HEK293 (cell line): ENCODE data around the gene ROBO1.

Experiments
- CTCF ChIA-PET: fragments of 350-600 bp; formaldehyde crosslinking; extraction: SDS; loops from one replicate; lab custom pipeline; 2021; ENCODE audit warnings: antibody characterized with exemption; lab: Yijun Ruan, JAX
- POLR2A ChIA-PET: fragments of 300-600 bp; formaldehyde crosslinking; extraction: SDS; loops from one replicate; lab custom pipeline; 2020; ENCODE audit warnings: antibody characterized with exemption, inconsistent platforms; lab: Yijun Ruan, JAX
- H3K27ac ChIP-seq: fragments of 200-500 bp; sonication (Bioruptor generic); 2 replicates; pipeline ENCODE4 v1.5.1; 2014; ENCODE audit warnings: low read depth, low read length, control low read depth, inconsistent platforms; ENCODE audit errors: extremely low read depth
- H3K36me3 ChIP-seq, 2 experiments: fragments of 200-500 bp in 1 of 2; sonication (Bioruptor generic) in 1 of 2; 1 replicate in 1 of 2; 2 replicates in 1 of 2; pipeline ENCODE4 v1.5.1; 2014 to 2017; ENCODE audit warnings: inconsistent platforms in 2 of 2, low read length in 2 of 2; ENCODE audit not compliant: control insufficient read depth in 2 of 2, insufficient read depth in 1 of 2
- H3K4me1 ChIP-seq: fragments of 200-500 bp; sonication (Bioruptor generic); 2 replicates; pipeline ENCODE4 v1.5.1; 2014; ENCODE audit warnings: mild to moderate bottlenecking, low read length, inconsistent platforms; ENCODE audit not compliant: control insufficient read depth, insufficient read depth
- H3K4me3 ChIP-seq: 2 replicates; pipeline ENCODE4 v1.5.1; 2011; ENCODE audit warnings: low read depth, mild to moderate bottlenecking, control low read depth, low read length, moderate library complexity
- H3K9me3 ChIP-seq: fragments of 200-500 bp; sonication (Bioruptor generic); 2 replicates; pipeline ENCODE4 v1.5.1; 2014; ENCODE audit warnings: low read depth, low read length, inconsistent platforms; ENCODE audit not compliant: control insufficient read depth, insufficient read depth
- FEZF1 ChIP-seq: fragments of 450-650 bp; formaldehyde crosslinking; IDR thresholded peaks from 2 replicates; pipeline ENCODE4 v1.5.1; 2016; ENCODE audit warnings: missing biosample characterization, missing genetic modification characterization
- MZF1 ChIP-seq: fragments of 450-650 bp; formaldehyde crosslinking; IDR thresholded peaks from 2 replicates; pipeline ENCODE4 v1.5.1; 2017; ENCODE audit warnings: missing biosample characterization, missing genetic modification characterization, borderline replicate concordance
- ZNF354C ChIP-seq: fragments of 450-650 bp; formaldehyde crosslinking; IDR thresholded peaks from 2 replicates; pipeline ENCODE4 v1.5.1; 2016; ENCODE audit warnings: missing biosample characterization, missing genetic modification characterization, low read depth, borderline replicate concordance
- ZNF366 ChIP-seq: fragments of 450-650 bp; formaldehyde crosslinking; conservative IDR thresholded peaks from 2 replicates; pipeline ENCODE4 v1.5.1; 2016; ENCODE audit warnings: missing biosample characterization, missing genetic modification characterization
- ZNF433 ChIP-seq: fragments of 450-650 bp; formaldehyde crosslinking; IDR thresholded peaks from 2 replicates; pipeline ENCODE4 v1.5.1; 2016; ENCODE audit warnings: missing biosample characterization, missing genetic modification characterization, low read depth
- ZNF48 ChIP-seq: fragments of 450-650 bp; formaldehyde crosslinking; IDR thresholded peaks from 2 replicates; pipeline ENCODE4 v1.5.1; 2016; ENCODE audit warnings: missing biosample characterization, missing genetic modification characterization
- ZNF548 ChIP-seq: fragments of 450-650 bp; formaldehyde crosslinking; IDR thresholded peaks from 2 replicates; pipeline ENCODE4 v1.5.1; 2016; ENCODE audit warnings: missing biosample characterization, missing genetic modification characterization
- ZNF560 ChIP-seq: fragments of 450-650 bp; formaldehyde crosslinking; IDR thresholded peaks from 2 replicates; pipeline ENCODE4 v1.5.1; 2017; ENCODE audit warnings: missing biosample characterization, missing genetic modification characterization, borderline replicate concordance
- ZNF626 ChIP-seq: fragments of 450-650 bp; sonication (Bioruptor Pico); formaldehyde crosslinking; IDR thresholded peaks from 2 replicates; pipeline ENCODE4 v1.5.1; 2018; ENCODE audit warnings: missing biosample characterization, missing genetic modification characterization, inconsistent platforms
- ZNF660 ChIP-seq: fragments of 450-650 bp; IDR thresholded peaks from 2 replicates; pipeline ENCODE4 v1.5.1; 2018; ENCODE audit warnings: missing biosample characterization, mild to moderate bottlenecking, missing genetic modification characterization
- TF ChIP-seq, protein P1 (sequence below): fragments of 450-650 bp; formaldehyde crosslinking; IDR thresholded peaks from 2 replicates; pipeline ENCODE4 v1.5.1; 2016; ENCODE audit warnings: missing biosample characterization, missing genetic modification characterization
- TF ChIP-seq, protein P2 (sequence below): fragments of 450-650 bp; formaldehyde crosslinking; conservative IDR thresholded peaks from 2 replicates; pipeline ENCODE4 v1.5.1; 2016; ENCODE audit warnings: low read depth, missing biosample characterization, missing genetic modification characterization
- TF ChIP-seq, protein P3 (sequence below): fragments of 450-650 bp; formaldehyde crosslinking; IDR thresholded peaks from 2 replicates; pipeline ENCODE4 v1.5.1; 2016; ENCODE audit warnings: missing biosample characterization, missing genetic modification characterization
- TF ChIP-seq, protein P4 (sequence below): fragments of 450-650 bp; formaldehyde crosslinking; IDR thresholded peaks from 2 replicates; pipeline ENCODE4 v1.5.1; 2016; ENCODE audit warnings: missing biosample characterization, missing genetic modification characterization

Gene ROBO1

DNA sequence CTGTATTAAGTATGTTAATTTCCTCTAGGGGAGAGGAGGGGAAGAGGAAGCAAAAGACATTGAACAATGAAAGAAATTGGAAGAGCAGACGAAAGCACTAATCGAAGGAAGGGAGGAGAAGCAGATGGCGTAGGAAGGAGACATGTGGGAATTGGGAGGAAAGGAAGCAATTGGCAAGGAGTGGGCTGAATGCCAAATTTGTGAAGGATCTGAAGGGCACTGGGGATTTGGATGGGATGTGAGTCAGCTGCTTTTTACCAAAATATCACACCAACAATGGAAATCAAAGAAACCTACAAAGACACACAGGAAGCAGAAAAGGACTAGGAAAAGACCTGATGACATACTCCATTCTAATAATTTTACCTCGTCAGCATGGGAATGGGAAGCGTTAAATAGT is 1029.8 kb downstream of the ROBO1 start:
- no peaks in the 10 kb centered on the region for H3K9me3 ChIP-seq
- no peaks in the 10 kb centered on the region for H3K36me3 ChIP-seq
- TF ChIP-seq ZNF433 (tag by site-specific recombination), result no peak
- peak; percentile 83 for TF ChIP-seq MZF1 (tag by site-specific recombination)
- no peak overlapping the region for H3K27ac ChIP-seq
- no peak overlapping the region for H3K4me3 ChIP-seq
- ChIA-PET POLR2A (no interaction called here), CTCF (interaction anchor here (0.7 kb wide), 2 partner anchors 26 to 251 kb away, joined by 3 read pairs; no protein-coding TSS in a partner anchor)
- H3K4me1 ChIP-seq, result peaks cover 5% of the 10 kb centered on the region

DNA sequence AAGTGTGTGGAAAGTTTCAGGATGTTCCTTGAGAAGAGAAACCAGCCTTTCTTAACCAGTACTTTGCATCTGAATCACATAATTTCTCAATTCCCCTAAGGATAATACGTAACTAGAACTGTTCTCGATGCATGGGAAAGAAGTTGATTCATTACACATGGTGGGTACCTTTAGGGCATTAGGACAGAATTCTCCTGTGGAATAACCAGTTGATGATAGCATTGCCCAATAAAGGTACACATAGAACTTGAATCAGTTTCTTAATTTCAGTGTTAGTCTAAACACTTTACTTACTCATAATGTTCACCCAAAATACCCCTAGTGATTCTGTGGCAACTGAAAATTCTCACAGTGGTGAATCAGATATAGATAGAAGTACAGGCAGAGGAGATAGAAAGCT is 1030.9 kb downstream of the ROBO1 start:
- no peak overlapping the region for H3K27ac ChIP-seq
- no peaks in the 10 kb centered on the region for H3K36me3 ChIP-seq
- H3K4me3 ChIP-seq, result no peak overlapping the region
- H3K4me1 ChIP-seq, result peaks cover 5% of the 10 kb centered on the region
- TF ChIP-seq FEZF1 (tag by site-specific recombination) (no peak), ZNF366 (tag by site-specific recombination) (no peak), MZF1 (tag by site-specific recombination) (no peak), ZNF560 (tag by site-specific recombination) (no peak), ZNF626 (tag by site-specific recombination) (no peak), ZNF660 (tag by site-specific recombination) (no peak), ZNF48 (tag by site-specific recombination) (no peak), ZNF354C (no peak), ZNF548 (no peak)
- TF ChIP-seq, protein P1, sequence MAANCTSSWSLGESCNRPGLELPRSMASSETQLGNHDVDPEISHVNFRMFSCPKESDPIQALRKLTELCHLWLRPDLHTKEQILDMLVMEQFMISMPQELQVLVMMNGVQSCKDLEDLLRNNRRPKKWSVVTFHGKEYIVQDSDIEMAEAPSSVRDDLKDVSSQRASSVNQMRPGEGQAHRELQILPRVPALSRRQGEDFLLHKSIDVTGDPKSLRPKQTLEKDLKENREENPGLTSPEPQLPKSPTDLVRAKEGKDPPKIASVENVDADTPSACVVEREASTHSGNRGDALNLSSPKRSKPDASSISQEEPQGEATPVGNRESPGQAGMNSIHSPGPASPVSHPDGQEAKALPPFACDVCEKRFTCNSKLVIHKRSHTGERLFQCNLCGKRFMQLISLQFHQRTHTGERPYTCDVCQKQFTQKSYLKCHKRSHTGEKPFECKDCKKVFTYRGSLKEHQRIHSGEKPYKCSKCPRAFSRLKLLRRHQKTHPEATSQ, result no peak
- TF ChIP-seq, protein P2, sequence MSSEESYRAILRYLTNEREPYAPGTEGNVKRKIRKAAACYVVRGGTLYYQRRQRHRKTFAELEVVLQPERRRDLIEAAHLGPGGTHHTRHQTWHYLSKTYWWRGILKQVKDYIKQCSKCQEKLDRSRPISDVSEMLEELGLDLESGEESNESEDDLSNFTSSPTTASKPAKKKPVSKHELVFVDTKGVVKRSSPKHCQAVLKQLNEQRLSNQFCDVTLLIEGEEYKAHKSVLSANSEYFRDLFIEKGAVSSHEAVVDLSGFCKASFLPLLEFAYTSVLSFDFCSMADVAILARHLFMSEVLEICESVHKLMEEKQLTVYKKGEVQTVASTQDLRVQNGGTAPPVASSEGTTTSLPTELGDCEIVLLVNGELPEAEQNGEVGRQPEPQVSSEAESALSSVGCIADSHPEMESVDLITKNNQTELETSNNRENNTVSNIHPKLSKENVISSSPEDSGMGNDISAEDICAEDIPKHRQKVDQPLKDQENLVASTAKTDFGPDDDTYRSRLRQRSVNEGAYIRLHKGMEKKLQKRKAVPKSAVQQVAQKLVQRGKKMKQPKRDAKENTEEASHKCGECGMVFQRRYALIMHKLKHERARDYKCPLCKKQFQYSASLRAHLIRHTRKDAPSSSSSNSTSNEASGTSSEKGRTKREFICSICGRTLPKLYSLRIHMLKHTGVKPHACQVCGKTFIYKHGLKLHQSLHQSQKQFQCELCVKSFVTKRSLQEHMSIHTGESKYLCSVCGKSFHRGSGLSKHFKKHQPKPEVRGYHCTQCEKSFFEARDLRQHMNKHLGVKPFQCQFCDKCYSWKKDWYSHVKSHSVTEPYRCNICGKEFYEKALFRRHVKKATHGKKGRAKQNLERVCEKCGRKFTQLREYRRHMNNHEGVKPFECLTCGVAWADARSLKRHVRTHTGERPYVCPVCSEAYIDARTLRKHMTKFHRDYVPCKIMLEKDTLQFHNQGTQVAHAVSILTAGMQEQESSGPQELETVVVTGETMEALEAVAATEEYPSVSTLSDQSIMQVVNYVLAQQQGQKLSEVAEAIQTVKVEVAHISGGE (tag by site-specific recombination), result no peak
- TF ChIP-seq, protein P3, sequence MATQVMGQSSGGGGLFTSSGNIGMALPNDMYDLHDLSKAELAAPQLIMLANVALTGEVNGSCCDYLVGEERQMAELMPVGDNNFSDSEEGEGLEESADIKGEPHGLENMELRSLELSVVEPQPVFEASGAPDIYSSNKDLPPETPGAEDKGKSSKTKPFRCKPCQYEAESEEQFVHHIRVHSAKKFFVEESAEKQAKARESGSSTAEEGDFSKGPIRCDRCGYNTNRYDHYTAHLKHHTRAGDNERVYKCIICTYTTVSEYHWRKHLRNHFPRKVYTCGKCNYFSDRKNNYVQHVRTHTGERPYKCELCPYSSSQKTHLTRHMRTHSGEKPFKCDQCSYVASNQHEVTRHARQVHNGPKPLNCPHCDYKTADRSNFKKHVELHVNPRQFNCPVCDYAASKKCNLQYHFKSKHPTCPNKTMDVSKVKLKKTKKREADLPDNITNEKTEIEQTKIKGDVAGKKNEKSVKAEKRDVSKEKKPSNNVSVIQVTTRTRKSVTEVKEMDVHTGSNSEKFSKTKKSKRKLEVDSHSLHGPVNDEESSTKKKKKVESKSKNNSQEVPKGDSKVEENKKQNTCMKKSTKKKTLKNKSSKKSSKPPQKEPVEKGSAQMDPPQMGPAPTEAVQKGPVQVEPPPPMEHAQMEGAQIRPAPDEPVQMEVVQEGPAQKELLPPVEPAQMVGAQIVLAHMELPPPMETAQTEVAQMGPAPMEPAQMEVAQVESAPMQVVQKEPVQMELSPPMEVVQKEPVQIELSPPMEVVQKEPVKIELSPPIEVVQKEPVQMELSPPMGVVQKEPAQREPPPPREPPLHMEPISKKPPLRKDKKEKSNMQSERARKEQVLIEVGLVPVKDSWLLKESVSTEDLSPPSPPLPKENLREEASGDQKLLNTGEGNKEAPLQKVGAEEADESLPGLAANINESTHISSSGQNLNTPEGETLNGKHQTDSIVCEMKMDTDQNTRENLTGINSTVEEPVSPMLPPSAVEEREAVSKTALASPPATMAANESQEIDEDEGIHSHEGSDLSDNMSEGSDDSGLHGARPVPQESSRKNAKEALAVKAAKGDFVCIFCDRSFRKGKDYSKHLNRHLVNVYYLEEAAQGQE, result no peak
- TF ChIP-seq, protein P4, sequence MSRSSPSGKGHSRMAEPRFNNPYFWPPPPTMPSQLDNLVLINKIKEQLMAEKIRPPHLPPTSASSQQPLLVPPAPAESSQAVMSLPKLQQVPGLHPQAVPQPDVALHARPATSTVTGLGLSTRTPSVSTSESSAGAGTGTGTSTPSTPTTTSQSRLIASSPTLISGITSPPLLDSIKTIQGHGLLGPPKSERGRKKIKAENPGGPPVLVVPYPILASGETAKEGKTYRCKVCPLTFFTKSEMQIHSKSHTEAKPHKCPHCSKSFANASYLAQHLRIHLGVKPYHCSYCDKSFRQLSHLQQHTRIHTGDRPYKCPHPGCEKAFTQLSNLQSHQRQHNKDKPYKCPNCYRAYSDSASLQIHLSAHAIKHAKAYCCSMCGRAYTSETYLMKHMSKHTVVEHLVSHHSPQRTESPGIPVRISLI (tag by site-specific recombination), result no peak
- no peaks in the 10 kb centered on the region for H3K9me3 ChIP-seq
- ChIA-PET POLR2A (no interaction called here), CTCF (no interaction called here)
